ENCODE measurements around the gene ZFAND3.
"Not testable (repeated sequence)": the region's sequence is repeated elsewhere in the genome, so short reads cannot be mapped to it uniquely, and the experiment has no call there.

Gene ZFAND3

GRCh38 chr6:37940074-37940847 lies 120.7 kb downstream of the ZFAND3 start:
- DNase-seq: no peak

DNA sequence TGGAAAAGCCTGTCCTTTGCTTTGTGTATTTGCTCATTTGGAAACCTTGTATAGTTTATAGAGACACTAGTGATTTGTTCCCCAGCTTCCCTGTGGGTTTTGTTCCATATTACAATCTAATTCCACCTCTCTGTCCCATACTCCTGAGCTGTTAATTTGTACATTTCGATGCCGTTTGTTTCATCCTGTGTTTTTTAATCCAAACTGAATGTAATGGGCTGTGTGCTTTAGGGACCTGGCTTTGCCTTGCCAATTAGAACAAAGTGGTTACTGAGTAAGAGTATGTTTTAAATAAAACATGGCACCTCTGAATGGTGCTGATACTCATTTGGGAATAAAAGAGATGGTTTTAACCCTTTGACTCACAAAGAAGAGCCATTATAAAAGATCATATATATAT lies 122.3 kb downstream of the ZFAND3 start:
- DNase-seq: no peak

DNA sequence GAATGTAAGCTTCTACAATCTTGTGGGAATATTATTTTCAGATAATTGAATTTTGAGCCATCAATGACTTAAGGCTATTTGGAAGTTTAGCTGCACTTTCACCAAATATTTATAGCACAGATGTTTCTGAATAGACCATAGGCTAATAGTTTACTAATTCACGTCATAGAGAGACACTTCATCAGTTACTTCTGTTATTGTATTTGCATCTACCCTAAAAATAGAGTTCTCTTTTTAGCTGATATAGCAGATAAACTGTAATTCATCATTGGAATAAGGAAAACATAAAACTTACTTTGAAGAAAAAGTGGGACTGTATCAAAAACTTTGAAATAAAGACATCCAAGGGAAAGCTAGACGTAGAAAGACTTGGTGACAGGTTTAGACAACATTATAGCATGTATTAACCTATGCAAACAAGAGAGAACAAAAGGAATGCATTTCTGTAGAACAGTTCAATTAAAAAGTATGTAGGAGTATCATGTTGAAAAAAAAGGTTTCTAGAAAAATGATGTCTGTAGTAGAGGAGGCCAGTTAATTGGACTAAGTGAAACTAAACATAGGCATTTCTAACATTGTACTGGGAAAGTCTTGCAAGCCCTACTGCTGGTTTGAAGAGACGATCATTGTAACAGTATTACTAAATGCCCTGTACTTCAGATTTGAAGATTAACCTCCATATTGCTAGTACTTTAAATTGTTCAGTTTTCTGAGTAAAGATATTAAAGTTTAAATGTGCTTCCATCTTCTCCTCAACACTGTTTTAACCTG lies 123.3 kb downstream of the ZFAND3 start:
- DNase-seq: no peak

GRCh38 chr6:37943436-37944058 lies 124.0 kb downstream of the ZFAND3 start:
- DNase-seq: no peak

DNA sequence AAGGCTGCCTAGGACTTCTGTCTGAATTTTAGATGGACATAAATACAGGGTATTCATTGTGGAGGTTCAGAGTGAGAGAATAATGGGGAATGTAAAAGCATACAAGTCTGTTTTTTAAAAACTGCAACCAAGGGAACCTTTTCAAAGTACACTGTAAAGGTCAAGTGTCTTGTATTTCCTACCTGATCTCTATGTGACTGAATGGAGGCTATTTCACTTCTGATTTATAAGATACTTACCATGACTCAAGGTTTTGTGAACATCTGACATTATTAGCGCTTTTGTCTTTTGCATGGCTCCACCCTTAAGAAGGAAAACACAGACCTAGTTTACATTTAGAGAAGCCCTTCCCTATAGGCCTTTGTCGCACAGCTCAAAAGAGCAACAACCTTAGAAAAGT lies 126.5 kb downstream of the ZFAND3 start:
- DNase-seq: no peak

GRCh38 chr6:37947468-37947867 lies 127.9 kb downstream of the ZFAND3 start:
- no peak for DNase-seq

DNA sequence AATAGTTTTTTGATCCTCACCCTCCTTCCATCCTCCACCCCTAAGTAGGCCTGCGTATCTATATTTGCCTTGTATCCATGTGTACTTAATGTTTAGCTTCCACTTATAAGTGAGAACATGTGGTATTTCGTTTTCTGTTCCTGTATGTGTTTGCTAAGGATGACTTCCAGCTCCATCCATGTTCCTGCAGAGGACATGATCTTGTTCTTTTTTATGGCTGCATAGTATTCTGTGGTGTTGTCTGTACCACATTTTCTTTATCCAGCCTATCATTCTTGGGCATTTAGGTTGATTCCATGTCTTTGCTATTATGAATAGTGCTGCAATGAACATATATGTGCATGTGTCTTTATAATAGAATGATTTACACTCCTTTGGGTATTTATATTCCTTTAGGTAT lies 129.1 kb downstream of the ZFAND3 start:
- DNase-seq: not testable (repeated sequence)

- DNase-seq: no peak
These were observed 132.5 kb downstream of the ZFAND3 start for GRCh38 chr6:37952027-37952426.

DNA sequence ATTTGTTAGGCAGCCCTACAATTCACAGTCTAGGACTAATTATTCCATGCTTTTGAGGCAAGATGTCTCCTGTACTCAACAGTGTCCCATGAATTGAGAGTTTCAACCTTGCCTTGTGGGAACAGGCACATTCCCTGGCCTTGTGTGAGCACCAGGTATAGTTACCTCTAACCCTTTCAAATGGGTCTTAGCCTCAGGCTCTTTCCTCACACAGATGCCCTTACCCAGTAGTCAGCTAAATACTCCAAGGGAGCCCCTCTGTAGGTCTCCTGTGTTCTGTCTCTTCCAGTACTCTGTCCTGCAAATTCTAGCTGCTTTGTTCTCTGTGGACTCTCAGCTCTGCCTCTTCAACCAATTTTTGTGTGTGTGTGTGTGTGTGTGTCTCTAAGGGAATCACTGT lies 135.3 kb downstream of the ZFAND3 start:
- DNase-seq: no peak

DNA sequence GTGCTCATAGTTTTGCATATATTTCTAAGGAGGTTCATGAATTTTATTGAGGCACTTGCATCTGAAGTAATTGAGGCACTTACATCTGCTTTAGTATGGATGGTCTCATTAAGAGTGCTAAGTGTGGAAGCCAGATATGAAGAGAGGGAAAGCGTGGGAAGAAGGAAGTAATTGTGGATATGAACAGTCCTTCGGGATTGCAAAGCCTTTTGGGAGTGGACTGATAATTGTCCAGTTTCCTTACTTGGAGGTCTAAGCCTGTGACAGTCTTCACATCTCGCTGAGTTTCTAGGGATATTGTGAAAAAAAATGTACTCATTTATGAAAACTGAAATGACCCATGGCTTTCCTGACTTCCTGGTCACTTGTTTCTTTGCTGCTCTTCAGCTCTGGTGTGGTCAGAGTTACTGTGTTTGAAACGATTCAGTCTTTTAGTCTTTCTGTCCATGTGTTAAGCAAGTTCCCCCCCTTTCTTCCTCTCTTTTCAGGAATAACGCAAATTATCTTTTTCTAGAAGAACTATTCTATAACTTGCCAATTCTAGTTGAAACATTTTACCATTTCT lies 137.3 kb downstream of the ZFAND3 start:
- DNase-seq: no peak

DNA sequence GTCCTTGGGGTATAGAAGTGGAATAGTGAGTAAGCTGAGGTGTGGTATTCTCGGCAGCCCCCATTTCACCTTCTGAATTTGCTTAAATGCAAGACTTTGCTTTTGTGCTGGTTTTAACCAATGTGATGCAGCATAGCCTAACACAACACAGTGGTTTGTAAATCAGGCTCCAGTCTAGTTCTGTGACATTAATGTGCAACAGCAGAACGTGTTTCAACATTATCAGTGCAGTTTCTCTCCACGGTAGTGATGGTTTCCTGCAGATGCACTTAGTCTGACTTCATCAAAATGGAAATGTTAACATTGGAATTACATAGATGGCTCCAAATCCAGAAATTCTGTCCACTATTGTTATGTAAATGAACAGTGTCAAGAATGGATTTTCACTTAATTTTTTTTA lies 139.5 kb downstream of the ZFAND3 start:
- DNase-seq: no peak

DNA sequence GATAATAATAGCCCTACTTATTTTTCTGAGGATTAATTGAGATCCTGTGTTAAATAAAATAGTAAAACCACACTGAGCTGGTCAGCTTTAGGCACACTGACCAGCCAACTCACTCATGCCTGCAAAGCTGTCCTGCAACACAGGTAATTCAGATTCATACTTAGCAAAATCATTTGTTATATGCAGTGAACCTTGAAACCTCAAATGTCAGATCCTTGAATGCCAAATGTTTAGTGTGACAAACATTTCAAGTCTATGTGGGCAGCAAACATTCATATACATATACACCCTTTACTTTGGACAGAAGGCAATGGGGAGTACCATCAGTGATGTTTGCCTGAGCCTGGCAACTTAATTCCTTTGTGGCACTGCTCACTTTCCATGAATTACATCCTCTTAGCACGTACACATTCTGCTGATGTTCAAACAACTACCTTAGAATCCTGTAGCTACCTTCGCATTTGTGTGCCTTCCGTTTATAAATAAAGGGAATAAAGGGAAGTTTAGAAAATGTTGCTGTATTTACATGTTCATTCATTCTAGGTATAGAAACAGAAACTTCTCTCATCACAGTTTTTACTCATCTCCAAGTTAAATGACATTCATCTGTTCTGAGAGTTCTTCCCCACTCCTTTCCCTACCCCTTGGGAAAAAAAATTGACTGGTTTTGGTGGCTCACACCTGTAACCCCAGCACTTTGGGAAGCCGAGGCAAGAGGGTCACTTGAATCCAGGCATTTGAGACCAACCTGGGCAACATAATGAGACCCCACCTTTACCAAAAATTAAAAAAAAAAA lies 140.8 kb downstream of the ZFAND3 start:
- DNase-seq: no peak

DNA sequence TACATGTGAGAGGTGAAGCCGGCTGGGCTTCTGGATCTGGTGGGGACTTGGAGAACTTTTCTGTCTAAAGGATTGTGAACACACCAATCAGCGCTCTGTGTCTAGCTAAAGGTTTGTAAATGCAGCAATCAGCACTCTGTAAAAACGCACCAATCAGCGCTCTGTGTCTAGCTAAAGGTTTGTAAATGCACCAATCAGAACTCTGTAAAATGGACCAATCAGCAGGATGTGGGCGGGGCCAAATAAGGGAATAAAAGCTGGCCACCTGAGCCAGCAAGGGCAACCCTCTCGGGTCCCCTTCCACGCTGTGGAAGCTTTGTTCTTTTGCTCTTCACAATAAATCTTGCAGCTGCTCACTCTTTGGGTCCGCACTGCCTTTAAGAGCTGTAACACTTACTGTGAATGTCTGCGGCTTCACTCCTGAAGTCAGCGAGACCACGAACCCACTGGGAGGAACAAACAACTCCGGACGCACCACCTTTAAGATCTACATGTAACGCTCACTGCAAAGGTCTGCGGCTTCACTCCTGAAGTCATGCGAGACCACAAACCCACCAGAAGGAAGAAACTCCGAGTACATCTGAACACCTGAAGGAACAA lies 143.1 kb downstream of the ZFAND3 start:
- DNase-seq: peak; percentile 30

DNA sequence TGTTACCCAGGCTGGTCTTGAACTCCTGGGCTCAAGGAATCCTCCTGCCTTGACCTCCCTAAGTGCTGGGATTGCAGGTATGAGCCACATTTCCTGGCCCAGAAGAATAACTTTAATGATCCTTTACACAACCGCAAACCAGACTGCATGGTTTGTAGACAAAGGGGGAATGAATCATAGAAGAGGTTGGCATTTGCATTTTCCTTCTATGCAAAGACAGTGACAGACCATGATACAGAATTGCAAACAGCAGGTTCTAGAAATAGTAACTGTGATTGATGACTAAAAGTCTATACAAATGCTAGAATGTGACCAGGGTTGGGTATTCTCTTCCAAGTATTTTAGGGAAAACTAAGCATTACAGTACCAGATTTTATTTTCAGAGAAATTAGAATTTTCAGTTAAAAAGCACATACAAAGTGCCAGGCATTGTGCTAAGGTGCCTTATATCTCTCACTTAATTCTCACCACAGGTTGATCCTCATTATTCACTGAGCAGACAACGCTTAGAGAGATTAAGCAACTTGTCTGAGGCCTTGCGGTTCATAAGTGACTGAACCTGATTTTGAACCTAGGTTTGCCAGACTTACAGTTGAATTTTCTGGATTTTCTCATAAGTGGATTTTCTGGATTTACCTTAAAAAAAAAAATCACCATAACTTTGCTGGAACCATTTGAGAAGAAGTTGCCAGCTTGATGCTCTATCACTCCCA lies 146.6 kb downstream of the ZFAND3 start:
- no peak for DNase-seq

DNA sequence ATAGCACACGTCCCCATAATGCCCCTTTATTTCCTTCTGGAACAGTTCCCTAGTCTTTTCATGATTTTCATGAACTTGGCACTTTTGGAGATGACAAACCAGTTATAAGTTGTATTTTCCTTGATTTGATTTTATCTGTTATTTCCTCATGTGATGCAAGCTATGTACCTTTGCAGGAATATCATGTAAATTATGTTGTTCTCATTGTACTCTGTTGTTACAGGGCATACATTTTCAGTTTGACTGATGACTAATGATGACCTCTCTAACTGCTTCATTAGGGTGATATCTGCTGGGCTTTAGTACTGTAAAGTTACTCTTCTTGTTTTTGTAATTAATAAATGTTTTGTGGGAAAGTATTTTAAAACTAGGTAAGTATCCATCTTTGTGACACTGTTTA lies 147.3 kb downstream of the ZFAND3 start:
- DNase-seq: no peak

GRCh38 chr6:37967651-37968050 lies 148.1 kb downstream of the ZFAND3 start:
- no peak for DNase-seq

GRCh38 chr6:37971266-37971665 lies 151.7 kb downstream of the ZFAND3 start:
- no peak for DNase-seq

GRCh38 chr6:37971711-37972390 lies 152.3 kb downstream of the ZFAND3 start:
- no peak for DNase-seq

DNA sequence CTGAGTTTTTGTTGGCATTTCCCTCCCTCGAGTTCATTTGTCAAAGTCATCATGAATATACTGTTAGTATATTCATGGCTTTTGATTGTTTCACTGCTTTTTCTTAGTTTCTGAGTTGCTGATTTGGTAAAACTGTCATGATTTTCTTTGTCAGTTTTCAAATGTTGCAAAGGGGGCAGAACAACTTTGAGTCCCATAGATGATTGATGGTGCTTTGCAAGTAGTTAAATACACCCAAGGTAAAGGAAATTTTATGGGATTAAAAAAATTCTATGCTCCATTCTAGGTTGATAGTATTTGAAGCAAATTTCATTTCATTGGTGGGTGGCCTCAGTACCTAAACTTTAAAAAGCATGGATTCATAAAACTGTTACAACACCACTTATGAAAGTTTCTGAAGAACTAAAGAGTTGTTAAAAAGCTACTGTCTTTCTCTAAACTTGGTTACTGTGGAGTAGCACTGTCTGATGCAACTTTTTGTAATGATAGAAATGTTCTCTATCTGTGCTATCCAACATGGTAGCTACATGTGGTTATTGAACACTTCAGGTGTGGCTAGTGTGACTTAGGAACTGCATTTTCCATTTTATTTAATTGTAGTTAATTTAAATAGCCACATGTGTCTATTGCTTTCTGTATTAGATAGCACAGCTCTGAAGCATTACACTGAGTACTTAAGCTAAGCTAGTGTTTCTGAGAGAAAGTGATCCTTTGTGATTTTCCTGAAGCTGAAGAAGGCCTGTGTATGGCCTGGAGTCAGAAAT lies 153.6 kb downstream of the ZFAND3 start:
- no peak for DNase-seq

DNA sequence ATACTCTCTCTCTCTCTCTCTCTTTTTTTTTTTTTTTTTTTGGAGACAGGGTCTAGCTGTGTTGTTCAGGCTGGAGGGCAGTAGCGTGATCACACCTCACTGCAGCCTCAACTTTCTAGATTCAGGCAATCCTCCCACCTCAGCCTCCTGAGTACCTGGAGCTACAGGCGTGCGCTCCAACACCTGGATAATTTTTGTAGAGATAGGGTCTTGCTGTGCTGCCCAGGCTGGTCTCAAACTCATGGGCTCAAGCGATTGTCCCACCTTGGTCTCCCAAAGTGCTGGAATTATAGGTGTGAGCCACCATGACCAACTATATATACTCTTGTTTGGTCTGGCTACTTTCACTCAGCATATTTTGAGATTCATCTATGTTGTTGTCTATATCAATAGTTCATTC lies 154.9 kb downstream of the ZFAND3 start:
- DNase-seq: no peak
